H1 (cell line): ENCODE data around the gene PLEKHM3. TPM values are rescaled to one million over a fixed set of nuclear protein-coding genes. Genes with fewer than 3 reads are reported as not detected.

Experiments used
- CHD1 ChIP-seq: IDR thresholded peaks from 2 replicates; pipeline ENCODE4 v1.6.1; 2012; ENCODE audit warnings: low read depth, low read length, improper control_type of control experiment
- CHD7 ChIP-seq: fragments of 300-600 bp; sonication (generic); IDR thresholded peaks from 2 replicates; pipeline ENCODE4 v1.7.1; 2012; ENCODE audit warnings: low read length, moderate library complexity, mild to moderate bottlenecking, inconsistent platforms; ENCODE audit not compliant: insufficient replicate concordance
- CTCF ChIP-seq, 3 experiments: IDR thresholded peaks; 1 replicate in 2 of 3; 2 replicates in 1 of 3; pipeline versions ENCODE4 v1.5.1 to v1.6.1; 2011; ENCODE audit warnings: low read length in 3 of 3, mild to moderate bottlenecking in 3 of 3, inconsistent platforms in 2 of 3, low read depth in 1 of 3, moderate library complexity in 1 of 3; ENCODE audit not compliant: insufficient read depth in 1 of 3; ENCODE audit errors: control extremely low read depth in 1 of 3
- GABPA ChIP-seq: IDR thresholded peaks from 2 replicates; pipeline ENCODE4 v1.6.1; 2011; ENCODE audit warnings: mild to moderate bottlenecking, low read length, moderate library complexity, borderline replicate concordance; ENCODE audit not compliant: insufficient read depth
- POU5F1 ChIP-seq: IDR thresholded peaks from 2 replicates; pipeline ENCODE4 v1.6.1; 2011; ENCODE audit warnings: low read depth, mild to moderate bottlenecking, low read length, moderate library complexity
- TAF1 ChIP-seq: IDR thresholded peaks from 2 replicates; pipeline ENCODE4 v1.6.1; 2011; ENCODE audit warnings: mild to moderate bottlenecking, low read depth, low read length
- TAF7 ChIP-seq: optimal IDR thresholded peaks from 2 replicates; pipeline ENCODE3; 2011; ENCODE audit warnings: low read depth, mild to moderate bottlenecking, inconsistent platforms, low read length, moderate library complexity, borderline replicate concordance
- polyA plus RNA-seq, 7 experiments: library from polyadenylated mRNA; depleted of rRNA in 3 of 7; stranded (reverse) in 5 of 7; unstranded in 2 of 7; fragments of >200 nt in 5 of 7; fragments of 200-250 nt in 2 of 7; gene quantifications; 1 replicate in 5 of 7; 2 replicates in 1 of 7; 4 replicates in 1 of 7; pipeline versions ENCODE4 v1.2.1 to v1.2.3, GENCODE V29; 2011 to 2013; ENCODE audit warnings: missing spikeins in 2 of 7, mixed read lengths in 2 of 7
- total RNA-seq: library from RNA; stranded (reverse); fragmentation: NEBNext Ultra II Directional; extraction: Animal tissue kit (Norgen Biotek cat#: 25700); gene quantifications from 2 replicates; pipeline ENCODE4 v1.2.1, GENCODE V29; 2021

The PLEKHM3 gene
- total and polyA plus RNA-seq, 2 of the 8 experiments (the other 6 are each of a cell fraction or from before 2014, with no cell fraction given): 2.3 to 5.8 TPM

DNA sequence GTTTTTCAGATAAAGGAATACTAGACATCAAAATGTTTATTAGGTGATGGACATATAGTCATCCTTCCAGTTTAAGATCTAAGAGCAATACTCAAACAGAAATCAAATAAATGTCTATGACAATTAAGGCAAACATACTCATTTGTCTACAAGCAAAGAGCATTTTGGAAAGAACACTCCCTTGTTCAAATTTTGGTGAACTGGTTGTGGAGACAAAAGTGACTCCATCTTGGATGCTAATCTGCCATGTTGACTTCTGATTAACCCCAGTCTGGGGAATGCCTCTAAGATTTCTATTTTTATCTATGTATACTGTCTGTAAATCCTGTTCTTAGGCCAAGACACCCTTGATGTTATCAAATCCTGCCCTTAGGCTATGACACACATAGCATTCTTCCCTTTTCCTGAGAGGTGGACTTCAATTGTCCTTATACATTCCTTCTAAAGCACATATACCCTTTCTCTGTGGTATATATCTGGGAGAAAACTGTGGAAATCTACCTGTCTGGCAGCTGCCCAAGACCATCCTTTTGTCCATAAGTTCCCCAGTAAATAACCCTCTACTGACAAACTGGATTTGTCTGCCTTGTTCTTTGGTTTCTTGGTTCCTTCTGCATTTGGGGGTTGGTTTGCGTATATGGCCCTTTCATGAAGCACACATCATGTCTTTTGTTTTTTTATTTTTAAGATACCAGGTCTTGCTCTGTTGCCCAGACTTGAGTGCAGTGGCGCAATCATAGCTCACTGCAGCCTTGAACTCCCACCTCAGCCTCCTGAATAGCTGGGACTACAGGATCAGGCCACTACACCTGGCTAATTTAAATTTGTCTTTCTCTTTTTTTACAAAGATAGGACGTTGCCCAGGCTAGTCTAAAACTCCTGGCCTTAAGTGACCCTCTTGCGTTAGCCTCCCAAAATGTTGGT lies 12.5 kb upstream of the PLEKHM3 start (continued):
- TF ChIP-seq CTCF (IDR thresholded peaks at IDR 0.05; ENCODE audit: control extremely low read depth in 1 of 3, insufficient read depth in 1 of 3, low read depth in 1 of 3, low read length in 3 of 3): no peak
- no peak for TF ChIP-seq TAF1
- no peak for TF ChIP-seq TAF7
- TF ChIP-seq CHD7: no peak
- TF ChIP-seq POU5F1: no peak
- no peak for TF ChIP-seq GABPA
- TF ChIP-seq CHD1: no peak
